B cell (primary cell): ENCODE results near the gene NUFIP1. TPM values are rescaled to one million over a fixed set of nuclear protein-coding genes. Genes with fewer than 3 reads are reported as not detected.

Experiments
- ATAC-seq: fragments of 200-7000 bp; cut with Tn5 transposase; one replicate; pipeline ENCODE4 v1.10.0; 2021; ENCODE audit warnings: low read depth, mild to moderate bottlenecking, moderate number of reproducible peaks, moderate library complexity
- CTCF ChIA-PET: fragments of 350-600 bp; sonication (Branson Sonifier 250); formaldehyde crosslinking; loops from one replicate; lab custom pipeline; 2021; ENCODE audit warnings: antibody characterized with exemption, inconsistent platforms; lab: Charles Lee
- POLR2A ChIA-PET: fragments of 350-600 bp; sonication (Branson Sonifier 250); formaldehyde crosslinking; loops from one replicate; lab custom pipeline; 2021; ENCODE audit warnings: antibody characterized with exemption; lab: Charles Lee
- DNase-seq: peaks from one replicate; pipeline ENCODE4 v3.0.0; 2013
- H2AFZ ChIP-seq: 2 replicates; pipeline ENCODE4 v1.6.1; 2012; ENCODE audit warnings: mild to moderate bottlenecking, low read depth, low read length; ENCODE audit not compliant: insufficient read depth, poor library complexity, severe bottlenecking
- H3K27ac ChIP-seq, 2 donors: 1 replicate in 1 of 2; 2 replicates in 1 of 2; pipeline ENCODE4 v1.5.1; 2012 to 2013; ENCODE audit warnings: low read length in 2 of 2, mild to moderate bottlenecking in 2 of 2, moderate library complexity in 1 of 2
- H3K27me3 ChIP-seq, 4 experiments: fragments of 200-600 bp in 1 of 4; sonication (generic) in 1 of 4; replicated peaks in 1 of 4; 1 replicate in 2 of 4; 2 replicates in 2 of 4; pipeline versions ENCODE4 v1.6.1 to v1.7.0; 2013 to 2016; ENCODE audit warnings: low read length in 3 of 4, mild to moderate bottlenecking in 2 of 4, mixed read lengths in 1 of 4, moderate library complexity in 1 of 4; ENCODE audit not compliant: insufficient read depth in 4 of 4, control insufficient read depth in 3 of 4; ENCODE audit errors: control extremely low read depth in 1 of 4
- H3K36me3 ChIP-seq, 2 experiments: replicated peaks in 1 of 2; 1 replicate in 1 of 2; 2 replicates in 1 of 2; pipeline versions ENCODE4 v1.6.1 to v1.7.1; 2013; ENCODE audit warnings: low read length in 1 of 2; ENCODE audit not compliant: insufficient read depth in 2 of 2, control insufficient read depth in 1 of 2; ENCODE audit errors: control extremely low read depth in 1 of 2, extremely low read depth in 1 of 2
- H3K4me1 ChIP-seq, 2 donors: fragments of 200-600 bp in 1 of 2; sonication (generic) in 1 of 2; 1 replicate in 1 of 2; 2 replicates in 1 of 2; pipeline versions ENCODE4 v1.5.1 to v1.6.1; 2013 to 2017; ENCODE audit warnings: low read length in 2 of 2; ENCODE audit not compliant: control insufficient read depth in 2 of 2, insufficient read depth in 2 of 2
- H3K4me2 ChIP-seq: replicated peaks from 2 replicates; pipeline ENCODE3; 2012; ENCODE audit warnings: mild to moderate bottlenecking, low read depth, low read length; ENCODE audit not compliant: poor library complexity, severe bottlenecking
- H3K4me3 ChIP-seq, 5 experiments: fragments of 200-600 bp in 1 of 5; sonication (generic) in 1 of 5; 1 replicate in 3 of 5; 2 replicates in 2 of 5; pipeline versions ENCODE4 v1.5.1 to v1.7.0; 2011 to 2016; ENCODE audit warnings: low read length in 4 of 5, mild to moderate bottlenecking in 4 of 5, low read depth in 2 of 5, control low read depth in 1 of 5, moderate library complexity in 1 of 5; ENCODE audit not compliant: insufficient read depth in 1 of 5; ENCODE audit errors: control extremely low read depth in 1 of 5, extremely low read depth in 1 of 5
- H3K79me2 ChIP-seq: fragments of 200-600 bp; sonication (generic); one replicate; pipeline ENCODE4 v1.6.0; 2016; ENCODE audit warnings: low read length; ENCODE audit not compliant: control insufficient read depth, insufficient read depth
- H3K9ac ChIP-seq: fragments of 200-600 bp; sonication (generic); 2 replicates; pipeline ENCODE4 v1.6.1; 2017; ENCODE audit warnings: mild to moderate bottlenecking, low read length, moderate library complexity
- H3K9me3 ChIP-seq, 3 donors: one replicate each; pipeline versions ENCODE4 v1.6.1 to v1.7.1; 2013; ENCODE audit warnings: low read length in 2 of 3; ENCODE audit not compliant: control insufficient read depth in 2 of 3, insufficient read depth in 1 of 3; ENCODE audit errors: control extremely low read depth in 1 of 3
- H4K20me1 ChIP-seq: 2 replicates; pipeline ENCODE4 v1.6.0; 2012; ENCODE audit warnings: mild to moderate bottlenecking, low read length; ENCODE audit not compliant: insufficient read depth, control insufficient read depth, poor library complexity, severe bottlenecking
- H3K27ac Mint-ChIP-seq: one replicate; pipeline ENCODE4 v1.8.0; 2021; ENCODE audit warnings: mixed read lengths
- H3K27me3 Mint-ChIP-seq: one replicate; pipeline ENCODE4 v1.8.0; 2021; ENCODE audit warnings: mixed read lengths
- H3K4me1 Mint-ChIP-seq: one replicate; pipeline ENCODE4 v1.8.0; 2021; ENCODE audit warnings: mixed read lengths
- H3K4me3 Mint-ChIP-seq: one replicate; pipeline ENCODE4 v1.8.0; 2021; ENCODE audit warnings: mixed read lengths
- H3K9me3 Mint-ChIP-seq: one replicate; pipeline ENCODE4 v1.8.0; 2022; ENCODE audit warnings: mixed read lengths; ENCODE audit not compliant: insufficient read depth
- EZH2 ChIP-seq: IDR thresholded peaks from 2 replicates; pipeline ENCODE4 v1.6.1; 2012; ENCODE audit warnings: borderline replicate concordance, low read depth, mild to moderate bottlenecking, moderate library complexity, low read length; ENCODE audit not compliant: insufficient read depth, poor library complexity, severe bottlenecking
- WGBS: methylation state at CpG from one replicate; pipeline ENCODE4 v1.1.5; 2013; ENCODE audit warnings: missing lambda C conversion rate; ENCODE audit not compliant: insufficient coverage; 5-methylcytosine and 5-hydroxymethylcytosine counted together
- intact Hi-C: fragments of 100-400 bp; cut with micrococcal nuclease; formaldehyde crosslinking; loops from one replicate; pipeline ENCODE4 v1.10.0; 2022
- polyA plus RNA-seq: library from polyadenylated mRNA; depleted of rRNA; stranded (reverse); fragments of >200 nt; gene quantifications from 2 replicates; pipeline ENCODE4 v1.2.3, GENCODE V29; 2012
- total RNA-seq, 2 donors: library from RNA; stranded (reverse); fragments of 120-200 nt in 1 of 2; gene quantifications; 1 replicate in 1 of 2; 2 replicates in 1 of 2; pipeline versions ENCODE4 v1.2.3 to v1.2.4, GENCODE V29; 2013 to 2022
- TF ChIP-seq, protein P1 (sequence below): fragments of 200-600 bp; IDR thresholded peaks from one replicate; pipeline ENCODE4 v1.8.0; 2022; ENCODE audit warnings: antibody characterized with exemption, mild to moderate bottlenecking

NUFIP1 gene
- total and polyA plus RNA-seq, 2 donors (not counting 1 experiment from before 2014, with no cell fraction given): 2.2 to 4.7 TPM

- H3K27ac Mint-ChIP-seq: no peak overlapping the region
These were observed 17.3 kb downstream of the NUFIP1 start for GRCh38 chr13:44971656-44972595.

More at GRCh38 chr13:44971656-44972595, 17.3 kb downstream of the NUFIP1 start:
- 92% methylated on average over 4 of the region's 7 CpGs for WGBS
- POLR2A ChIA-PET: no interaction called here
- Mint-ChIP-seq H3K27me3 (no peaks in the 10 kb centered on the region), H3K9me3 (no peaks in the 10 kb centered on the region), H3K4me1 (peaks cover 3% of the 10 kb centered on the region), H3K4me3 (no peak overlapping the region)
- intact Hi-C loops: loop anchor here (2.0 to 5.0 kb wide), 6 partner anchors 53 to 1065 kb away; partner anchors contain the start of genes GTF2F2, SLC25A30 and TSC22D1
- CTCF ChIA-PET: interaction anchor here (1.0 to 11.8 kb wide), 5 partner anchors 8 to 501 kb away, joined by 3 to 156 read pairs (median 4); no protein-coding TSS in a partner anchor
- Histone ChIP-seq H3K4me1 (peaks cover 18 to 22% of the 10 kb centered on the region in 2 donors), H3K9me3 (no peaks in the 10 kb centered on the region), H2AFZ (no peak overlapping the region), H4K20me1 (no peaks in the 10 kb centered on the region), H3K9ac (no peak overlapping the region), H3K79me2 (no peaks in the 10 kb centered on the region), H3K27me3 (no peaks in the 10 kb centered on the region), H3K4me3 (no peak overlapping the region), H3K36me3 (peaks cover 0 to 4% of the 10 kb centered on the region in 2 experiments), H3K27ac (no peak overlapping the region), H3K4me2 (no peak overlapping the region)
- DNase-seq (no peak), ATAC-seq (no peak)
- TF ChIP-seq EZH2: no peak
- TF ChIP-seq, protein P1, sequence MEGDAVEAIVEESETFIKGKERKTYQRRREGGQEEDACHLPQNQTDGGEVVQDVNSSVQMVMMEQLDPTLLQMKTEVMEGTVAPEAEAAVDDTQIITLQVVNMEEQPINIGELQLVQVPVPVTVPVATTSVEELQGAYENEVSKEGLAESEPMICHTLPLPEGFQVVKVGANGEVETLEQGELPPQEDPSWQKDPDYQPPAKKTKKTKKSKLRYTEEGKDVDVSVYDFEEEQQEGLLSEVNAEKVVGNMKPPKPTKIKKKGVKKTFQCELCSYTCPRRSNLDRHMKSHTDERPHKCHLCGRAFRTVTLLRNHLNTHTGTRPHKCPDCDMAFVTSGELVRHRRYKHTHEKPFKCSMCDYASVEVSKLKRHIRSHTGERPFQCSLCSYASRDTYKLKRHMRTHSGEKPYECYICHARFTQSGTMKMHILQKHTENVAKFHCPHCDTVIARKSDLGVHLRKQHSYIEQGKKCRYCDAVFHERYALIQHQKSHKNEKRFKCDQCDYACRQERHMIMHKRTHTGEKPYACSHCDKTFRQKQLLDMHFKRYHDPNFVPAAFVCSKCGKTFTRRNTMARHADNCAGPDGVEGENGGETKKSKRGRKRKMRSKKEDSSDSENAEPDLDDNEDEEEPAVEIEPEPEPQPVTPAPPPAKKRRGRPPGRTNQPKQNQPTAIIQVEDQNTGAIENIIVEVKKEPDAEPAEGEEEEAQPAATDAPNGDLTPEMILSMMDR: no peak
